ENCODE measurements around the gene MINK1.

GRCh38 chr17:4887581-4887980 is 54.4 kb downstream of the MINK1 start:
- TF ChIP-seq CTCF (IDR thresholded peaks at IDR 0.05) (no peak), EP300 (IDR thresholded peaks at IDR 0.05) (no peak)

All from gastroesophageal sphincter (tissue), 3 donors.